GM23338 (cell line): ENCODE measurements around the gene ARID4B. TPM values are rescaled to one million over a fixed set of nuclear protein-coding genes. Genes with fewer than 3 reads are reported as not detected.

ENCODE experiments used
- ATAC-seq: fragments of 200-7000 bp; cut with Tn5 transposase; 3 replicates; pipeline ENCODE4 v1.9.1; 2020
- DNase-seq: peaks from one replicate; pipeline ENCODE4 v3.0.0-alpha.2; 2015; ENCODE audit warnings: low spot score
- H2AFZ ChIP-seq: fragments of 200-600 bp; sonication (generic); 2 replicates; pipeline ENCODE4 v1.8.0; 2016; ENCODE audit warnings: antibody characterized with exemption, mild to moderate bottlenecking, moderate library complexity
- H3F3A ChIP-seq: fragments of 200-600 bp; sonication (generic); replicated peaks from 2 replicates; pipeline ENCODE4 v1.8.0; 2017; ENCODE audit warnings: antibody characterized with exemption, mixed run types, low read depth
- H3K27ac ChIP-seq: fragments of 200-600 bp; sonication (generic); 2 replicates; pipeline ENCODE4 v1.6.1; 2016; ENCODE audit warnings: low read depth
- H3K27me3 ChIP-seq: fragments of 200-600 bp; sonication (generic); 2 replicates; pipeline ENCODE4 v1.8.0; 2016; ENCODE audit warnings: mild to moderate bottlenecking, mixed run types, moderate library complexity; ENCODE audit not compliant: insufficient read depth
- H3K36me3 ChIP-seq: fragments of 200-600 bp; sonication (generic); 2 replicates; pipeline ENCODE4 v1.8.0; 2016; ENCODE audit warnings: mild to moderate bottlenecking; ENCODE audit not compliant: insufficient read depth
- H3K4me1 ChIP-seq: fragments of 200-600 bp; sonication (generic); 2 replicates; pipeline ENCODE4 v1.8.0; 2016; ENCODE audit warnings: mild to moderate bottlenecking, moderate library complexity; ENCODE audit not compliant: insufficient read depth
- H3K4me2 ChIP-seq: fragments of 200-600 bp; sonication (generic); 2 replicates; pipeline ENCODE4 v1.7.1; 2017; ENCODE audit warnings: mixed run types
- H3K4me3 ChIP-seq: fragments of 200-600 bp; sonication (generic); 2 replicates; pipeline ENCODE4 v1.6.1; 2016; ENCODE audit warnings: mixed run types
- H3K79me2 ChIP-seq: fragments of 200-600 bp; sonication (generic); replicated peaks from 2 replicates; pipeline ENCODE4 v1.8.0; 2017; ENCODE audit warnings: mild to moderate bottlenecking; ENCODE audit not compliant: insufficient read depth
- H3K9me2 ChIP-seq: fragments of 200-600 bp; sonication (generic); 2 replicates; pipeline ENCODE4 v1.8.0; 2017; ENCODE audit not compliant: insufficient read depth
- H4K20me1 ChIP-seq: fragments of 200-600 bp; sonication (generic); replicated peaks from 2 replicates; pipeline ENCODE4 v1.8.0; 2017; ENCODE audit warnings: mild to moderate bottlenecking; ENCODE audit not compliant: insufficient read depth
- H3K27ac Mint-ChIP-seq: 2 replicates; pipeline ENCODE4 v1.8.0; 2020; ENCODE audit warnings: inconsistent platforms, mild to moderate bottlenecking, moderate library complexity, mixed read lengths
- H3K27me3 Mint-ChIP-seq: 3 replicates; pipeline ENCODE4 v1.8.0; 2022; ENCODE audit warnings: low read depth, mild to moderate bottlenecking, moderate library complexity, mixed read lengths, inconsistent platforms; ENCODE audit not compliant: insufficient read depth, poor library complexity
- H3K36me3 Mint-ChIP-seq: 3 replicates; pipeline ENCODE4 v1.8.0; 2021; ENCODE audit warnings: low read depth, mild to moderate bottlenecking, inconsistent platforms, moderate library complexity, mixed read lengths
- H3K4me1 Mint-ChIP-seq: 3 replicates; pipeline ENCODE4 v1.8.0; 2020; ENCODE audit warnings: mild to moderate bottlenecking, inconsistent platforms, mixed read lengths
- H3K4me3 Mint-ChIP-seq: 3 replicates; pipeline ENCODE4 v1.8.0; 2021; ENCODE audit warnings: moderate library complexity, mild to moderate bottlenecking, inconsistent platforms, mixed read lengths
- H3K9me3 Mint-ChIP-seq: 3 replicates; pipeline ENCODE4 v1.8.0; 2020; ENCODE audit warnings: moderate library complexity, mild to moderate bottlenecking, inconsistent platforms, mixed read lengths
- CREB1 ChIP-seq: fragments of 250-450 bp; sonication (Bioruptor Pico); IDR thresholded peaks from 2 replicates; pipeline ENCODE4 v1.5.0; 2020; ENCODE audit warnings: low read depth, mild to moderate bottlenecking, moderate library complexity
- JUNB ChIP-seq: IDR thresholded peaks from one replicate; pipeline ENCODE4 v1.6.1; 2016; ENCODE audit warnings: antibody characterized with exemption; ENCODE audit not compliant: unreplicated experiment
- POLR2AphosphoS5 ChIP-seq: IDR thresholded peaks from 2 replicates; pipeline ENCODE4 v1.6.1; 2016; ENCODE audit warnings: antibody characterized with exemption, low read depth
- long read RNA-seq: library from polyadenylated mRNA; unstranded; transcript quantifications from one replicate; pipeline ENCODE4 v2.0.0, GENCODE V29; 2020; ENCODE audit not compliant: unreplicated experiment
- polyA plus RNA-seq: library from polyadenylated mRNA; unstranded; fragments of >200 nt; fragmentation: Nextera tagmentation; extraction: Ambion mirVana; gene quantifications from 2 replicates; pipeline ENCODE4 v1.2.1, GENCODE V29; 2016
- total RNA-seq: library from RNA; depleted of rRNA; stranded (reverse); fragments of >200 nt; shearing (Covaris generic); gene quantifications from 2 replicates; pipeline ENCODE4 v1.2.3, GENCODE V29; 2014; rRNA removed
- TF ChIP-seq, protein P1 (sequence below): IDR thresholded peaks from one replicate; pipeline ENCODE4 v1.6.1; 2018; ENCODE audit warnings: antibody characterized with exemption; ENCODE audit not compliant: unreplicated experiment
- TF ChIP-seq, protein P2 (sequence below): fragments of 250-450 bp; sonication (Bioruptor Pico); IDR thresholded peaks from 2 replicates; pipeline ENCODE4 v1.5.0; 2020; ENCODE audit warnings: mild to moderate bottlenecking, moderate library complexity

Gene ARID4B, protein sequence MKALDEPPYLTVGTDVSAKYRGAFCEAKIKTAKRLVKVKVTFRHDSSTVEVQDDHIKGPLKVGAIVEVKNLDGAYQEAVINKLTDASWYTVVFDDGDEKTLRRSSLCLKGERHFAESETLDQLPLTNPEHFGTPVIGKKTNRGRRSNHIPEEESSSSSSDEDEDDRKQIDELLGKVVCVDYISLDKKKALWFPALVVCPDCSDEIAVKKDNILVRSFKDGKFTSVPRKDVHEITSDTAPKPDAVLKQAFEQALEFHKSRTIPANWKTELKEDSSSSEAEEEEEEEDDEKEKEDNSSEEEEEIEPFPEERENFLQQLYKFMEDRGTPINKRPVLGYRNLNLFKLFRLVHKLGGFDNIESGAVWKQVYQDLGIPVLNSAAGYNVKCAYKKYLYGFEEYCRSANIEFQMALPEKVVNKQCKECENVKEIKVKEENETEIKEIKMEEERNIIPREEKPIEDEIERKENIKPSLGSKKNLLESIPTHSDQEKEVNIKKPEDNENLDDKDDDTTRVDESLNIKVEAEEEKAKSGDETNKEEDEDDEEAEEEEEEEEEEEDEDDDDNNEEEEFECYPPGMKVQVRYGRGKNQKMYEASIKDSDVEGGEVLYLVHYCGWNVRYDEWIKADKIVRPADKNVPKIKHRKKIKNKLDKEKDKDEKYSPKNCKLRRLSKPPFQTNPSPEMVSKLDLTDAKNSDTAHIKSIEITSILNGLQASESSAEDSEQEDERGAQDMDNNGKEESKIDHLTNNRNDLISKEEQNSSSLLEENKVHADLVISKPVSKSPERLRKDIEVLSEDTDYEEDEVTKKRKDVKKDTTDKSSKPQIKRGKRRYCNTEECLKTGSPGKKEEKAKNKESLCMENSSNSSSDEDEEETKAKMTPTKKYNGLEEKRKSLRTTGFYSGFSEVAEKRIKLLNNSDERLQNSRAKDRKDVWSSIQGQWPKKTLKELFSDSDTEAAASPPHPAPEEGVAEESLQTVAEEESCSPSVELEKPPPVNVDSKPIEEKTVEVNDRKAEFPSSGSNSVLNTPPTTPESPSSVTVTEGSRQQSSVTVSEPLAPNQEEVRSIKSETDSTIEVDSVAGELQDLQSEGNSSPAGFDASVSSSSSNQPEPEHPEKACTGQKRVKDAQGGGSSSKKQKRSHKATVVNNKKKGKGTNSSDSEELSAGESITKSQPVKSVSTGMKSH (N-terminal part only)
- total RNA-seq (25.1 and 26.2 TPM in 2 replicates), polyA plus RNA-seq (45.0 and 59.8 TPM in 2 replicates)
- long read RNA-seq, partial matches to known transcripts = 35 of 40 reads
- long read RNA-seq, other reads (novel, unspliced or antisense) = 3 of 40 reads

DNA sequence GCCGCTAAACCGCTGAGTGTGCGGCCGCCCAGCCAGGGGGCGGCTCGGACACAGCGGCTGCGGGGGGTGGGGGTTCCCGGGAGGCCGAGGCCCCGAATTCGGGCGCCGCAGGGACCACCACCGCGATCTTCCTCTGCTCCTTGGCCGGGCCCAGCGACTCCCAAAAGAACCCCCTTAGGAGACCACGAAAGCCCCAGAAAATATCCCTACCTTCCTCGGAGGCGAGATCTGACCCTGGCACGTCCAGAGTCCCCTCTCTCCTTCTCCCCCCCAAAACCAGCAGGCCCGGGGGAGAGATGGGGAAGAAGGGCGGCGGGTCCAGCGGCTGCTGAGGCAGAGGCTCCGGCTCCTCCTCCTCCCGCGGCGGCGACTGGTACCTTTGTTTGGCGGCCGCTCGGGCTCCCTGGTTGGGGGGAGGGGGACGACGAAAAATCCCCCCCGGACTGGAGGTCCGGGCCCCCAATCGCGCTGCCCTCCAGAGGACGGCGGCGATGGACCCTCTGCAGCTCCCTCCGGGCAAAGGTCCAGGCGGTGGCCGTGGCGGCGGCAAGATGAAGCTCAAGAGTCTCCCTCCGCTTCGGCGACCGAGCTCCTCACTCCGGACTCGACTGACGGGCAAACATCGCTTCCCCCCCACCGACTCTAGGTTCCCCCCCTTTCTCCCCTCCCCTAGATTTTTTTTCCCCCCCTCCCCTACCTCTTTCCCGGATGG lies at the start of gene ARID4B:
ARID4B (minus strand) TSS at position 621 of the 712 bp plus-strand sequence. CDS start 1,260 bp downstream, outside the sequence.
- H3K4me2 ChIP-seq = peak within 1 kb of the TSS; percentile 88
- Mint-ChIP-seq H3K4me1 (peaks cover 15% of the 10 kb centered on the region), H3K27ac (peak within 1 kb of the TSS; percentile 96), H3K27me3 (peaks cover 6% of the 10 kb centered on the region), H3K36me3 (peaks cover 17% of the 10 kb centered on the region), H3K4me3 (peak within 1 kb of the TSS; percentile 98; the same call in 2 of the 3 replicates), H3K9me3 (no peaks in the 10 kb centered on the region; the same call in 2 of the 3 replicates)
- peak; percentile 14 for ATAC-seq
- H2AFZ ChIP-seq = no peak within 1 kb of the TSS; the same call in 1 of the 2 replicates
- H3K79me2 ChIP-seq = peaks cover 88% of the 10 kb centered on the region
- H3K4me1 ChIP-seq = peaks cover 19% of the 10 kb centered on the region
- TF ChIP-seq JUNB = no peak
- TF ChIP-seq, protein P1, sequence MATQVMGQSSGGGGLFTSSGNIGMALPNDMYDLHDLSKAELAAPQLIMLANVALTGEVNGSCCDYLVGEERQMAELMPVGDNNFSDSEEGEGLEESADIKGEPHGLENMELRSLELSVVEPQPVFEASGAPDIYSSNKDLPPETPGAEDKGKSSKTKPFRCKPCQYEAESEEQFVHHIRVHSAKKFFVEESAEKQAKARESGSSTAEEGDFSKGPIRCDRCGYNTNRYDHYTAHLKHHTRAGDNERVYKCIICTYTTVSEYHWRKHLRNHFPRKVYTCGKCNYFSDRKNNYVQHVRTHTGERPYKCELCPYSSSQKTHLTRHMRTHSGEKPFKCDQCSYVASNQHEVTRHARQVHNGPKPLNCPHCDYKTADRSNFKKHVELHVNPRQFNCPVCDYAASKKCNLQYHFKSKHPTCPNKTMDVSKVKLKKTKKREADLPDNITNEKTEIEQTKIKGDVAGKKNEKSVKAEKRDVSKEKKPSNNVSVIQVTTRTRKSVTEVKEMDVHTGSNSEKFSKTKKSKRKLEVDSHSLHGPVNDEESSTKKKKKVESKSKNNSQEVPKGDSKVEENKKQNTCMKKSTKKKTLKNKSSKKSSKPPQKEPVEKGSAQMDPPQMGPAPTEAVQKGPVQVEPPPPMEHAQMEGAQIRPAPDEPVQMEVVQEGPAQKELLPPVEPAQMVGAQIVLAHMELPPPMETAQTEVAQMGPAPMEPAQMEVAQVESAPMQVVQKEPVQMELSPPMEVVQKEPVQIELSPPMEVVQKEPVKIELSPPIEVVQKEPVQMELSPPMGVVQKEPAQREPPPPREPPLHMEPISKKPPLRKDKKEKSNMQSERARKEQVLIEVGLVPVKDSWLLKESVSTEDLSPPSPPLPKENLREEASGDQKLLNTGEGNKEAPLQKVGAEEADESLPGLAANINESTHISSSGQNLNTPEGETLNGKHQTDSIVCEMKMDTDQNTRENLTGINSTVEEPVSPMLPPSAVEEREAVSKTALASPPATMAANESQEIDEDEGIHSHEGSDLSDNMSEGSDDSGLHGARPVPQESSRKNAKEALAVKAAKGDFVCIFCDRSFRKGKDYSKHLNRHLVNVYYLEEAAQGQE = peak; percentile 8
- TF ChIP-seq, protein P2, sequence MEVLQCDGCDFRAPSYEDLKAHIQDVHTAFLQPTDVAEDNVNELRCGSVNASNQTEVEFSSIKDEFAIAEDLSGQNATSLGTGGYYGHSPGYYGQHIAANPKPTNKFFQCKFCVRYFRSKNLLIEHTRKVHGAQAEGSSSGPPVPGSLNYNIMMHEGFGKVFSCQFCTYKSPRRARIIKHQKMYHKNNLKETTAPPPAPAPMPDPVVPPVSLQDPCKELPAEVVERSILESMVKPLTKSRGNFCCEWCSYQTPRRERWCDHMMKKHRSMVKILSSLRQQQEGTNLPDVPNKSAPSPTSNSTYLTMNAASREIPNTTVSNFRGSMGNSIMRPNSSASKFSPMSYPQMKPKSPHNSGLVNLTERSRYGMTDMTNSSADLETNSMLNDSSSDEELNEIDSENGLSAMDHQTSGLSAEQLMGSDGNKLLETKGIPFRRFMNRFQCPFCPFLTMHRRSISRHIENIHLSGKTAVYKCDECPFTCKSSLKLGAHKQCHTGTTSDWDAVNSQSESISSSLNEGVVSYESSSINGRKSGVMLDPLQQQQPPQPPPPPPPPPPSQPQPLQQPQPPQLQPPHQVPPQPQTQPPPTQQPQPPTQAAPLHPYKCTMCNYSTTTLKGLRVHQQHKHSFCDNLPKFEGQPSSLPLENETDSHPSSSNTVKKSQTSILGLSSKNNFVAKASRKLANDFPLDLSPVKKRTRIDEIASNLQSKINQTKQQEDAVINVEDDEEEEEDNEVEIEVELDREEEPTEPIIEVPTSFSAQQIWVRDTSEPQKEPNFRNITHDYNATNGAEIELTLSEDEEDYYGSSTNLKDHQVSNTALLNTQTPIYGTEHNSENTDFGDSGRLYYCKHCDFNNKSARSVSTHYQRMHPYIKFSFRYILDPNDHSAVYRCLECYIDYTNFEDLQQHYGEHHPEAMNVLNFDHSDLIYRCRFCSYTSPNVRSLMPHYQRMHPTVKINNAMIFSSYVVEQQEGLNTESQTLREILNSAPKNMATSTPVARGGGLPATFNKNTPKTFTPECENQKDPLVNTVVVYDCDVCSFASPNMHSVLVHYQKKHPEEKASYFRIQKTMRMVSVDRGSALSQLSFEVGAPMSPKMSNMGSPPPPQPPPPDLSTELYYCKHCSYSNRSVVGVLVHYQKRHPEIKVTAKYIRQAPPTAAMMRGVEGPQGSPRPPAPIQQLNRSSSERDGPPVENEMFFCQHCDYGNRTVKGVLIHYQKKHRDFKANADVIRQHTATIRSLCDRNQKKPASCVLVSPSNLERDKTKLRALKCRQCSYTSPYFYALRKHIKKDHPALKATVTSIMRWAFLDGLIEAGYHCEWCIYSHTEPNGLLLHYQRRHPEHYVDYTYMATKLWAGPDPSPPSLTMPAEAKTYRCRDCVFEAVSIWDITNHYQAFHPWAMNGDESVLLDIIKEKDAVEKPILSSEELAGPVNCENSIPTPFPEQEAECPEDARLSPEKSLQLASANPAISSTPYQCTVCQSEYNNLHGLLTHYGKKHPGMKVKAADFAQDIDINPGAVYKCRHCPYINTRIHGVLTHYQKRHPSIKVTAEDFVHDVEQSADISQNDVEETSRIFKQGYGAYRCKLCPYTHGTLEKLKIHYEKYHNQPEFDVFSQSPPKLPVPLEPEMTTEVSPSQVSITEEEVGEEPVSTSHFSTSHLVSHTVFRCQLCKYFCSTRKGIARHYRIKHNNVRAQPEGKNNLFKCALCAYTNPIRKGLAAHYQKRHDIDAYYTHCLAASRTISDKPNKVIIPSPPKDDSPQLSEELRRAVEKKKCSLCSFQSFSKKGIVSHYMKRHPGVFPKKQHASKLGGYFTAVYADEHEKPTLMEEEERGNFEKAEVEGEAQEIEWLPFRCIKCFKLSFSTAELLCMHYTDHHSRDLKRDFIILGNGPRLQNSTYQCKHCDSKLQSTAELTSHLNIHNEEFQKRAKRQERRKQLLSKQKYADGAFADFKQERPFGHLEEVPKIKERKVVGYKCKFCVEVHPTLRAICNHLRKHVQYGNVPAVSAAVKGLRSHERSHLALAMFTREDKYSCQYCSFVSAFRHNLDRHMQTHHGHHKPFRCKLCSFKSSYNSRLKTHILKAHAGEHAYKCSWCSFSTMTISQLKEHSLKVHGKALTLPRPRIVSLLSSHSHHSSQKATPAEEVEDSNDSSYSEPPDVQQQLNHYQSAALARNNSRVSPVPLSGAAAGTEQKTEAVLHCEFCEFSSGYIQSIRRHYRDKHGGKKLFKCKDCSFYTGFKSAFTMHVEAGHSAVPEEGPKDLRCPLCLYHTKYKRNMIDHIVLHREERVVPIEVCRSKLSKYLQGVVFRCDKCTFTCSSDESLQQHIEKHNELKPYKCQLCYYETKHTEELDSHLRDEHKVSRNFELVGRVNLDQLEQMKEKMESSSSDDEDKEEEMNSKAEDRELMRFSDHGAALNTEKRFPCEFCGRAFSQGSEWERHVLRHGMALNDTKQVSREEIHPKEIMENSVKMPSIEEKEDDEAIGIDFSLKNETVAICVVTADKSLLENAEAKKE (CRISPR knock-in tag) = no peak
- TF ChIP-seq POLR2AphosphoS5 = peak; percentile 67
- TF ChIP-seq CREB1 (CRISPR knock-in tag) = no peak; the same call in 1 of the 2 replicates
- H3K27ac ChIP-seq = peak within 1 kb of the TSS; percentile 95
- no peaks in the 10 kb centered on the region for H3K36me3 ChIP-seq
- H3F3A ChIP-seq = peaks cover 6% of the 10 kb centered on the region; the same call in 1 of the 2 replicates
- no peak for DNase-seq
- no peaks in the 10 kb centered on the region for H3K9me2 ChIP-seq
- peaks cover 35% of the 10 kb centered on the region for H4K20me1 ChIP-seq
- peak within 1 kb of the TSS; percentile 80 for H3K4me3 ChIP-seq
- H3K27me3 ChIP-seq = no peaks in the 10 kb centered on the region
